GM18868 (cell line): ENCODE results near the gene MRPS12.
"Not testable (repeated sequence)": the region's sequence is repeated elsewhere in the genome, so short reads cannot be mapped to it uniquely, and the experiment has no call there.

Source experiments
- ATAC-seq: cut with Tn5 transposase; IDR thresholded peaks from one replicate; pipeline ENCODE4 v1.9.1; 2021; ENCODE audit warnings: mild to moderate bottlenecking, moderate library complexity; ENCODE audit not compliant: unreplicated experiment

MRPS12 gene

GRCh38 chr19:38930776-38931520 lies at the start of gene MRPS12:
Gene MRPS12, plus strand, starts transcription at chr19:38930944. Its CDS starts 351 bp downstream, at chr19:38931295.
- peak; percentile 90 for ATAC-seq

GRCh38 chr19:38883286-38883685 lies 47.5 kb upstream of the MRPS12 start:
- ATAC-seq, result no peak

- not testable (repeated sequence) for ATAC-seq
These were observed 46.1 kb upstream of the MRPS12 start for GRCh38 chr19:38884691-38885090.

DNA sequence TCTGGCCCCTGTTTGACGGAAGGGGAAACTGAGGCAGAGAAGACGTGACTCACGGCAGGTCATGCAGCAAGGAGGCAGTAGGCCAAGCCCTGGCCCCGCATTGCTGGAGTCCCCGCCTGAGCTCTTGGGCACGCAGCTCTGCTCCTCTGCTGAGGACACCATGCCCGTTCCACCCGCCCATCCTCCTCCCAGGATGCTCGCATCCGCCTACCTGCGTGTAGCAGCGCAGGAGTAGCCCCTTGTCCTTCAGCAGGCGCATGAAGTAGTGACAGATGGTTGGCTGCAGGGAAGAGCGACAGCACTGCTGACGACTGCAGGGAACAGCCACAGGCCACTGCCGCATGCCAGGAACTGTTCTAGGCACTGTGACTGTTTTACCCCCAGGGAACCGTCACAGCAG lies 41.9 kb upstream of the MRPS12 start:
- ATAC-seq, result no peak

- no peak for ATAC-seq
These were observed 40.9 kb upstream of the MRPS12 start for GRCh38 chr19:38889803-38890202.

DNA sequence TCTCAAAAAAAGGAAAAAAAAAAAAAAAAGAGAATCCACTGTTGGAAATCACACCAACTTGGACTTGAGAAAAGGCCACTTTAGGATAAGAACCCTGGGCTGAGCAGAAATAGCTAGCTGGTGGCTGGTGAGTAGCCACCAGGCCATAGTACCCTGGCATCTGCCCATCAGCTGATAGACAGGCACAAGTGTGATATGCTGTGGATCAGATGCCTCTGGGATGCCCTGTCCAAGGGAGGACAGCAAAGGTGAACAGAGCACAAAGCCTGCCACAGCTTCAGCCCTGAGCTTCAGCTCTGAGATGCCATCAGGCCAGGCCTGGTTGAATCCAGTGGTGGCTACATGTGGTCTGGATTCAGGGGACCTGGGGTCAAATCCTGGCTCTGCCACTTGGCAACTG lies 40.1 kb upstream of the MRPS12 start:
- ATAC-seq, result no peak

DNA sequence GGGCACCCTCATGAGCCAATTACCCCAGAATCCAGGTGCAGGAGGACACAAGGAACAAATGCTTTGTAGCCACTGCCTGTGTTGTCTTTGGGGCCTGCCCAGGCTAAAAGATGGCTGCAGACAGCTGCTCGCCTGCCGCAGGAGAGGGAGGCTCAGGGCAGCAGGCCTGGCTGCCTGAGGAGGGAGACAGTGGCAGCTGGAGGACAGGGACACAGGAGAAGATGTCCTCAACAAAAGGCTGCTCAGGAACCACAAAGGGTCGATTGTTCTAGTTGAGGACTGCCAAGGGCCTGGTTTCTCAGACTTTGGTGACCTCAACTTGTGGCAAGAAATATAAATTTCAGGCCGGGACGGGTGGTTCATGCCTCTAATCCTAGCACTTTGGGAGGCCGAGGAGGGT lies 39.0 kb upstream of the MRPS12 start:
- ATAC-seq, result no peak

- ATAC-seq, result no peak
These were observed 37.9 kb upstream of the MRPS12 start for GRCh38 chr19:38892841-38893240.

GRCh38 chr19:38893341-38893771 lies 37.4 kb upstream of the MRPS12 start:
- ATAC-seq, result no peak

- no peak for ATAC-seq
These were observed 35.8 kb upstream of the MRPS12 start for GRCh38 chr19:38894968-38895367.

GRCh38 chr19:38898788-38899446 lies 31.8 kb upstream of the MRPS12 start:
- ATAC-seq, result no peak

- ATAC-seq, result peak; percentile 93
These were observed 31.1 kb upstream of the MRPS12 start, which contains the start of the genes NFKBIB and SIRT2 for GRCh38 chr19:38899447-38900201. Gene NFKBIB, plus strand, starts transcription at chr19:38899969. Its CDS starts 64 bp downstream, at chr19:38900033. Gene SIRT2, minus strand, starts transcription at chr19:38899618. Its CDS starts 97 bp downstream, at chr19:38899521.

DNA sequence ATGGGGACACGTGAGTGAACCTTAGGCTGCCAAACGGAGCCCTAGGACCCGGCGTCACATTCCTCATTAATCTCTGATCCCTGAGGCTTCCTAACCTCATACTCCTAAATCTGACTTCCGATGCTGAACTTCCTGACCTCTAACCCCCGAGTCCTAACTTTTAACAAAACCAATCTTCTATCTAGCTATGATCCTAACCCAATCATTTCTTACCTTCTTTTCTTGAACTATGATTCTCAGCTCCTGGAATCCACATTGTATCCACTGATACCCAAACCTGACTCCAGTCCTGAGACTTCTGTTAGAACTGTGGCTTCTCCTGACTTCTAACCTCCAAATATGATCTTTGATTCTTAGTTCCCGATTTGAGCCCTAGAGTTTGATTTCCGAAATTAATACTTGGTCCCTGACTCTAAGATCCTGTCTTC lies 30.5 kb upstream of the MRPS12 start:
- no peak for ATAC-seq

GRCh38 chr19:38900743-38901190 lies 30.0 kb upstream of the MRPS12 start:
- no peak for ATAC-seq

DNA sequence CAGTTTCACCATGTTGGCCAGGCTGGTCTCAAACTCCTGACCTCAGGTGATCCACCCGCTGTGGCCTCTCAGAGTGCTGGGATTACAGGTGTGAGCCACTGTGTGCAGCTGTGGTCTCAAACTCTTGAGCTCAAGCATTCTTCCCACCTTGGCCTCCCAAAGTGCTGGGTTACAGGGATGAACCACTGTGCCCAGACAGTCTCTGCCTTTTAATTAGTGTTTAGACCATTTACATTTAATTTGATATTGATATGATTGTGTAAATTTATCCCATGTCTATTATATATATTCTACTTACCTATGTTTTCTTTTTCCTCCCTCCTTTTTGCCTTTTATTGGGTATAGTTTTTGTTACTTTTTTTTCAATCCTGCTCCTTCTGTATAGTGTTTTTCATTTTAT lies 29.1 kb upstream of the MRPS12 start:
- no peak for ATAC-seq

GRCh38 chr19:38904581-38905539 lies 25.9 kb upstream of the MRPS12 start:
- no peak for ATAC-seq

DNA sequence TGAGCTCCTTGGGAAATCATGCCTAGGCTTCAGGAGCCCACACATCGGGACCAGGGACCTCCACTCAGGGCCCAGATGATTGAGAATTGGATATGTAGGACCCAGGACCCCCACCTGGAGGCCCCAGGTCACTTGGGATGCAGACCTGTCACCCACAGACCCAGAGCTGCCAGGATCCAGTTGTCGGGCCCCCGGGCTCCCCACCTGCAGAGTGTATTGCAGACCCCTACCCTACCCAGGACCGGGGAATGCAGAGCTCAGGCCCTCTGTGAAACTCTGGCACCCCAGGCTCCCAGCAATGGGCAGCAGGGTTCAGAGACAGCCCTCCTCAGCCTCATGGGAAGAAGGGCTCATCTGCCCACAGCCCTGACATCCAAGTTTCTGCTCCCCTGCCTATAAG lies 25.1 kb upstream of the MRPS12 start:
- ATAC-seq, result no peak

DNA sequence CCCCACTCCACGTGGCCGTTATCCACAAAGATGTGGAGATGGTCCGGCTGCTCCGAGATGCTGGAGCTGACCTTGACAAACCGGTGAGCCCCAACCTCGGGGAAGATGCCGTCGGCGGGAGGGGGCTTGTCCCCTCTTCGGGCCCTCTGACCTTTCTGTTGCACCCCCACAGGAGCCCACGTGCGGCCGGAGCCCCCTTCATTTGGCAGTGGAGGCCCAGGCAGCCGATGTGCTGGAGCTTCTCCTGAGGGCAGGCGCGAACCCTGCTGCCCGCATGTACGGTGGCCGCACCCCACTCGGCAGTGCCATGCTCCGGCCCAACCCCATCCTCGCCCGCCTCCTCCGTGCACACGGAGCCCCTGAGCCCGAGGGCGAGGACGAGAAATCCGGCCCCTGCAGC lies 23.5 kb upstream of the MRPS12 start:
- no peak for ATAC-seq

DNA sequence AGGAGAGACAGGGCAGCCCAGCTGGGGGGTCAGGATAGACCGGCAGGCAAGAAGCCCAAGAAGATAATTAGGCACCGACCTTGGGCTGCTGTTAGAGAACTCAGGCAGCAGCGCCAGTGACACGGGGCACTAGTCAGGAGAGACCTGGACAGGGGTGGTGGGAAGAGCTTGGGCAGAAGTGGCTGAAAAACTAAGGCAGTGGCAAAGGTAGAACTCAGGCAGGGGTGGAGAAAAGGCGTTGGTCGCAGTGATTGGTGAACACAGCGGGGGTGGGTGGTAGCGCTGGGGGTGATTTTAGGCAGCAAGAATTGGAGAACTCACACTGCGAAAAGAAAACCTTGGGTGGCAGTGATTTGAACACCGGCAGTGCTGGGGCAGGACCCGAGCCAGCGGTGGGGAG lies 23.1 kb upstream of the MRPS12 start:
- ATAC-seq, result no peak

GRCh38 chr19:38908911-38909310 lies 21.8 kb upstream of the MRPS12 start:
- no peak for ATAC-seq
